HG02970 (cell line): ENCODE data around the gene BICD2.
A peak's percentile ranks its signal among the peaks of the same experiment; 100 is the strongest.

Experiments
- ATAC-seq: cut with Tn5 transposase; IDR thresholded peaks from one replicate; pipeline ENCODE4 v1.9.1; 2021; ENCODE audit warnings: mild to moderate bottlenecking, moderate library complexity, moderate number of reproducible peaks; ENCODE audit not compliant: unreplicated experiment, low FRiP score

The BICD2 gene

DNA sequence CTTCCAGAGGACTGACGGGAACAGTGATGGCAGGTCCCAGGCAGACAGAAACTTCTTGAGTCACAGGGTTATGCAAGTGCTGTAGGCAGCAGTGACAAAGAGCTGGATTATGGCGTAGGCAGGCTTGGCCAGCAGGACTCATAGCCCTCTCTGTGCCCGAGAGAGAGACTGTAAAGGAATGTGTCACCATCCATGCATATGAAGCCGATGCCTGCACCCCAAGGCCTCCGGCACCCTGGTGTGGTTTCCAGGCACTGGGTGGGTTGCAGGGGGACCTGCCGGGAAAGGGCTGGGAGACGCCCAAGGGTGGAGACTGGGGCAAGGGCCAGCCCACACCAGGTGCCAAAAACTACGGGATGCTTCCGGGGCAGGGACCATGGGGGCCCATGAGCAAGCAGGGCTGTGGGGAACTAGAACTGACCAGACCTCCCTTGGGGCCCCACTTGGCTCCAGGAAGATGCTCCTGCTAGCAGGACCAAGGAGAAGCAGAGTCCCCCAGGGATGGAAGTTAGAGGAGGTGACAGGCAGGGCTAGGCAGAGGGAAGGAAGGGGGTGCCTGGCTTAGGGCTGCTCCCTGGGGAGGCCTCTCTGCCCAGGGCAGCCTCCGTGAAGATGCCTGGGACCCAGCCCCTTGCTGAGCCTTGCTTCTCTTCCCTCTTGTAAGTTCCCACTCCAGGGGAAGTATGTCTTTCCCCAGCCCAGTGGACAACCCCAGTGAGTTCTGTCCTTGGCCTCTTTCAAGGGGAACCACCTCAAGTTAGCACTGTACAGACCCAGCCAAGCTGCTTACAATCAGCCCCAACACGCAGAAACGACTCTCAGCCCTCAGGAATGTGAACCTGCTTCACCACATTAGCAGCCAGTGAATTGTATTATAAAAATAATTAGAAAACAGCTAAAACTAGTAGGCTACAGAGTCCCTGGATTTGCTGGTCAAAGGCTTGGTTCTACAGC, 84.2 kb downstream of the BICD2 start:
- no peak for ATAC-seq

GRCh38 chr9:92679413-92680165, 85.0 kb downstream of the BICD2 start:
- ATAC-seq: no peak

DNA sequence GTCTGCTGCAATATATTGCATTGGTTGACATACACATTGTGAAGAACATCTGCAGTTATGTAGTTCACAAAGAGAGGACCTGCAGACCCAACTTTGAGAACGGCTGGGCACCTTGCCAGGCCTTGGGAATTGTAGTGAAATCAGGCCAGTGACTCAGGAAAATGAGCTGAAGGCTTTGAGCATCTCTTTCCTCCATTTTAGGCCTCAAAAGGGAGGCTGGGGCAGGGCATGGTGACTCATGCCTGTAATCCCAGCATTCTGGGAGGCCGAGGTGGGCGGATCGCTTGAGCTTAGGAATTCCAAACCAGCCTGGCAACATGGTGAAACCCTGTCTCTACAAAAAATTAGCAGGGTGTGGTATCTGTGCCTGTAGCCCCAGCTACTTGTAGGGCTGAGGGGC, 93.3 kb downstream of the BICD2 start:
- no peak for ATAC-seq

DNA sequence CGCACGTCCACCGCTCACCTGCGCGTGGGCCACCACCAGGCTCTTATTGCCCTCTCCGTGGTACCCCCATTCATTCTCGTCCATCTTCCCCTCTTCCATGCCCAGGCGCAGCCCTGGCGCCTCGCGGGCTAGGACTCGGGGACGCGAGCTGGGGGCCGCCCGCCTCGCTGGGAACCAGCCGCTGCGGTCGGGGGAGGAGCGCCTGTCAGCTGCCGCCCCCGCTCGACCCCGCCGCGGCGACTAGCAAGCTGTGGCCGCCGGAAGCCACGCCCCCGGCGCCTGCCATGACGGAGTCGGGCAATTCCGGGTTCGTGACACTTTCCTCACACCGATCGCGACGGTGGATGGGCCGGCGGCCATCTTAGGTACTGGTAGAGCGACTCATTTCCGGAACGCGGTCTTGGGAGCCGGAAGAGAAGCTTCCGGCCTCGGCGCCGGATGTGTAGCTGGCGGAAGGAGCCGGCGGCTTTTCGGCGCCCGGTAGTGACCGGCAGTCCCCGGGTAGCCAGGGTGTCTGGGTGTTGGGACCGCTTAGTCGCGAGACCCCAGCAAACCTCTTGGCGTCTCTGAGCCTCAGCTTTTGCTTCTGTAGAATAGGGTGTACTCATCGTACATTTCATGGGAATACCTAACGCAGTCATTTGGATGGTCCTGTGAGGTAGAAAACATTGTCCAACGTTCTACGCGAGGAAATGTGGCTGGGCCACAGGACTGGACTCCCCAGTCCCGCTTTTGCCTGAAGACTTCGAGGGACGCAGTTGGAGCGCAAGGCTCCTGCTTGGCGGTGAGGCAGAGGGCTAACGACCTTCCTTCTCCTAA, 94.5 kb downstream of the BICD2 start, which contains the start of gene IPPK:
Gene IPPK (minus strand): TSS at position 242 of the 819 bp plus-strand sequence. CDS start 143 bp downstream, at position 99.
- ATAC-seq: peak; percentile 91

GRCh38 chr9:92669527-92669889, 95.1 kb downstream of the BICD2 start:
- ATAC-seq: peak; percentile 4

DNA sequence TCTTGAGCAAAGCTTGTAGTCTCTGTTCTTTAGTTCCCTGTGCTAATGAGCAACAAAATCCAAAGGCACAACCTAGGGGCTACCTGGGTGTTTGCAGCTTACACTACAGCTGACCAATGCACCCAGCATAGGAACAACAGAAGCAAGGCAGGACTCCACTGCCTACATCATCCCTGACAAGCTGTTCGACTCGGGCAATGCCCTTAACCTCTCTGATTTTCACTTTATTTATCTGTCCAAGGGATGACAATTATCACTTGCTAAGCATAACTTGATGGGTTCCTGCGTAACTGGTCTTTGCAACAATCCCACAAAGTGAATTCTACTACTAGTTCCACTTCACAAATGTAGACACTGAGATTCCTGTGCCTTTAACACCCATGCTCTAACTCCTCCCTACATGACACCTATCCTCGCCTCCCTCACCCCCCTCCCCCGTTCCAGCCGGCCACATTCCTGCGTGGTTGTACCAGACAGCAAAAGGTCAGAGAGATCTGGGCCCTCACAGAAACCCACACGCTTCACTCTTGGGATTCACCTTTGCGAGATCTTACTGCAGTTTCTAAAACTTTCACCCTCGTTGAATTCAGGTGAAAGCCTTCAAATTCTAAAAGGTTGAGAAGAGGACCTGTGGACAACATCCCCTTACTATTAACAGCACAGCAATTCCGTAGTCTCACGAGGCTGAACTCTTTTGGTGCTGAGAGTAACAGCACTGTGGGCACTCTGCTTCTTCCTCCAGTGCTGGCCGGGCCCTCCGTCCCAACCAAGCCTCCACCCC, 95.7 kb downstream of the BICD2 start:
- no peak for ATAC-seq

DNA sequence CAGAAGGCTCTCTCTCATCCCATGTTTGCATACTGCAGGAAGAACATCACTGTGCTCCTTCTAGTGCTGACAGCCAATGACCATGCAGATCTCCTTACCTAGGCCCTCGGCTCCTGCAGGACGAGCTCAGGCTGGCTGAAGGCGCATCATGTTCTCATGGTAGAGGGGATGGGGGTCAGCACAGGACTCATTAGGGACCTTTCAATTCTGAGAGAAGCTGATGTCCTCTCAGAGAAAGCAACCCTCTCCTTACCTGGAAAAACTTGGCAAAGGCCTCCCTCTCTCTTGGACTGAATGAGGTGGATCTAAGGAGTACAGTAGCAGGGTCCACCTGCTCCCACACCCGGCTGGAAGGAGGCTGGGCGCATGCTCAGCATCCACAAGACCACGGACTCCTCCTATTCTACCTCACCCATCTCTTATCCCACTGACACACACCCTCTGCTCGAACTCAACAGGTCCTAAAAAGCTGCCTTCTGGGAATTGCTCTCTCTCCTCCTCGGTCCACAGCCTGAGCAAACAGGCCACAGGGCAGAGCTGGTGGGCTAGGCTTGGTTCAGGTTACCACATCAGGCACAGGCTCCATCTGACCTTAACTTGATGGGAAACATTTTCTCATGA, 97.6 kb downstream of the BICD2 start:
- no peak for ATAC-seq

- no peak for ATAC-seq
Observed at GRCh38 chr9:92666236-92666635, 98.4 kb downstream of the BICD2 start.

DNA sequence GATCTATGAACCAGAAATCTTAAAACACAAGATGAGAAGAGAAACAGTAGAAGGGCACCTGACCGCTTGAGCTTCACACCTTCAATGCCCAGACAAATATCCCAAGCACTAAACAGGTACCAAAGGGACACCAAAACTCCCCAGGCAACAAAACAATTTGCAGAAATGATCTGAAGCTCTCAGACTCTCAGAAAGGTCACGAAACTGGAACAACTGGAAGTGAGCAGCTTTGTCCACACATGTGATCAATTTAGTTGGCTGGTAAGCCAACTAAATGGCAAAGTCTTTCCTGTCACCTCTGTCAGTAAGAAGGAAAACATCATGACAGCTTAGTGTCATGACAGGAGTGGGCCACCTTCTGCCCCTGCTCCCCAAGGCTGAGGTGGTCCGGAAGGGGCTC, 98.8 kb downstream of the BICD2 start:
- ATAC-seq: no peak

DNA sequence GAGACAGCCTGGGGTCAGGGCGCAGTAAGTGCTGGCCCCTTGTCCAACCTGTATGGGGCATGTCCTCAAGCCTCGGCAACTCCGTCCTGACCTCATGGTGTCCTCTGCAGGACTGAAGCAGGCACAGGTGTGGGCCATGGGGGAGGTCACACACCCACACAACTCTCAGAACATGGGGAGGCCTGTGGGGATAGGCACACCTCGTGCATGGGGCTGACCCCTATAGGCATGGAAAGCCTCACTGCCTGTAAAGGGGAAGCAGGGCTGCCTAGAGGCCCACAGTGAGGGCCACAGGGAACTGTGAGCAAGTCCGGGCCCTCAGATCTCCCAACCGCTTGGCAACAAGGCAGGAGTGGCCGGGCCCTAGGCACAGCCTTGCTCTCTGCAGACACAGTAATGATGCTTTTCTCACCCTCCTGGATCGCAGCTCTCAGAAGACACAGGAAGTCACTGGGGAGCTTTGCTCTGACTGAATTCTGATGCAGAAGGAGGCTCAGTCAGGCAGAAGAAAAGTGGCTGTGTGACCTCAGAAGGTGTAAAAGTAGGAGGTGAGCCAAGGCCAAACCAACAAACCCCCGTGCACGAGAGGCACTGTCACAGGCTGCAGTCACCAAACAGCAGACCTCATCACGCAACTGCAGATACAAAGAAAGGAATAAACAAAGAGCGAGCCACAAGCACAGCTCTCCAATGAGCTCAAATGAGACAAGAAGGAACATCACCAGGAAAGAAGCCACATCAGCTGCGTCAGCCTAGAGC, 100.1 kb downstream of the BICD2 start:
- ATAC-seq: no peak

GRCh38 chr9:92663951-92664350, 100.7 kb downstream of the BICD2 start:
- ATAC-seq: no peak

- no peak for ATAC-seq
Observed at GRCh38 chr9:92663126-92663525, 101.5 kb downstream of the BICD2 start.

DNA sequence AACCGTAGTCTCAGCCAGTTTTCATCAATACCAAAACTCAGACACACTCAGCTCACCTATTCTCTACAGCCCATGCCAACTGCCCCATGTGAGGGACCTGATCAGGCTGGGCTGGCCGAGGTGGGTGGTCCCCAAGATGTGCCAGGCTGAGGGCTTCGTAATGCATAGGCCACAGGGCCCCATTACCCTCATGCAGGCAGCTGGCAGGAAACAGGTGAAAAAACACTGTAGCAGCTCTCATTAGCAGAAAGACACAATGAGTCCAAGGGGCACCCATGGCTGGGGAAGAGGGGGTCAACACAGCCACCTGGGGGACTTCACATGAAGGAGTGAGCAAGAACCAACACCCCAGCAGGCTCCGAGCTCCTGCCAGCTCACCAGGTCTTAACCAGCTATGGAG, 102.9 kb downstream of the BICD2 start:
- no peak for ATAC-seq
